Measurements from ENCODE around the gene NELFB.
A peak's percentile ranks its signal among the peaks of the same experiment; 100 is the strongest.

NELFB gene

GRCh38 chr9:137219757-137220316 lies 35.3 kb upstream of the NELFB start:
- TF ChIP-seq ZNF274 (IDR thresholded peaks at IDR 0.05; ENCODE audit: low read depth, low read length), result no peak
- no peak overlapping the region for H3K4me3 ChIP-seq (ENCODE audit: low read length)

DNA sequence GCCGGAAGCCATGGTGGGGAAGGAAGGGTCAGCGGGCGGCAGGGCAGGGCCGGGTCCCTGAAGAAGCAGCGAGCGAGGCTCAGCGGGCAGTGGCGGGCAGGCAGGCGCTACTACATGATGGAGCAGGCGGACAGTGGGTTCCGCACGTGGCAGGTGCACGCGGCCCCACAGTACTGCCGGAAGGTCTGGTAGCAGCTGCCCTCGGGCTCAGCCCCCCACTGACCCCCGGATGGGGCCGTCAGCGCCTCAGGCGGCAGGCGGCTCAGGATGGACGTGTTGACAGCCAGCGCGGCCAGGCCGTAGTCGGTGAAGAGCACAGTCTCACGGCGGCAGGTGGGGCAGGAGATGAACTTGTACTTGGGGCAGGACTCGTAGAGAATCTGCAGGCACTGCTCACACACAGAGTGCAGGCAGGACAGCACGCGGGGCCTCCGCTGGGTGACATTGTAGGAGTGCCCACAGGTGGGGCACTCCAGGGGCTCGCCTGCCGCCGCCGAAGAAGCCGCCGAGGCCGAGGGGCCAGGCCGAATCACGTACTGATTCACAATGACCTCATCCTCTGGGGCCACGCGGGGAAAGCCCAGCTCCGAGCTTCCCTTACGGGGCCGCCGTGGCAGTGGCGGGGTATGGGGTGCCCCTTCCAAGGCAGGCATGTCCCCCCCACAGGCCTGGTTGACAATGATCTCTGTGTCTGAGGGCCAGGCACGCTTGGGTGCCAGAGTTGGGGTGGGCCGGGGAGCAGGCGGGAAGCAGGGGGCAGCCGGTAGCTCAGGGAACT lies 34.6 kb upstream of the NELFB start:
- no peak for TF ChIP-seq ZNF274 (IDR thresholded peaks at IDR 0.05; ENCODE audit: low read depth, low read length)
- no peak overlapping the region for H3K4me3 ChIP-seq (ENCODE audit: low read length)

DNA sequence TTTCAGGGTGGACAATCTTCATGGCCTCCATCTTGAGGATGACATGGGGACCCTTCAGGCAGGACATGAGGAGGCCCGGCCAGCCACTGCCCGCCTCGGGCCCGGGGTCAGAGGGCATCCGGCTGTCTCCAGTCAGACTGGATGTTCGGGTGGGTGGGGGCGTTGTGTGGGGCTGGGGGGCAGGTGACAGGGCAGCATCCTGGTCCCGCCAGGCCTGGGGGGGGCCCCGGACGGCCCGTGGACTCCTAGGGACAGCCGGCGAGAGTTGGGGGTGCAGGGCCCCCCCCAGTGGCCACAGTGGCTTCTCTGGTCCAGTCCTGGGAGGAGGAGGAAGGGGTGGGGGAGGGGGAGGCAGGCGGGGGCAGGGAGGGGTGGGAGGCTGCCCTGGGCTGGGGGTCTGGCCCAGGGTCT lies 34.0 kb upstream of the NELFB start:
- no peak overlapping the region for H3K4me3 ChIP-seq (ENCODE audit: low read length)
- no peak for TF ChIP-seq ZNF274 (IDR thresholded peaks at IDR 0.05; ENCODE audit: low read depth, low read length)

DNA sequence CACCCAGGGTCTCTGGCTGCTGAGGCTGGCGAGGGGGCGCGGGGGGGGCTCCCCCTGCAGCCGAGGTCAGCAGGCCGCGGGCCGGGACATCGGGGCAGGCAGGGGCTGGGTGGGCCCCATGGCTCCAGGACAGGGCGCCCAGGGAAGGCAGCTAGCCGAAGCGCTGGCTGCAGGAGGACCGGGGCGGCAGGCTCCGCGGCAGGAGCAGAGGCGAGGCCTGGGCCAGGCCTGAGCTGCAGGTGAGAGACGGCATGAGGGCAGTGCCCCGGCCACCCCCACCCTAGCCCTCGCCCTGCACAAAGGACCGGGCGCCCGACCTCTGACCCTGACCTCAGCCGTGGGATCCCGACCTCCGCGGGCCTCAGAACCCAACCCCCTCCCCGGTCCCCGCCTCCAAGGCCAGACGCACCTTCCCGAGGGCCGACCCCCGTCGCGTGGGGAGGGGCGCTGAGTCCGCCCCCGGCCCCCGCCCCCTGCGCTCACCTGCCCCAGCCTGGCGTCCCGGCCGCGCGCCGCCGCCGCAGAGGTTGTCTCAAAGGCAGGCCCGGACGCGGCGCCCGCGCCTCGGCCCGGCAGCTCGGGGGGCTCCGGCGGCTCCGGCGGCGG lies 33.5 kb upstream of the NELFB start:
- no peak overlapping the region; the same call in 1 of the 2 replicates for H3K4me3 ChIP-seq (ENCODE audit: low read length)
- TF ChIP-seq ZNF274 (IDR thresholded peaks at IDR 0.05; ENCODE audit: low read depth, low read length), result no peak

GRCh38 chr9:137222190-137223077 lies 32.7 kb upstream of the NELFB start, which contains the start of gene RNF208:
RNF208 (minus strand) TSS chr9:137222240; CDS start chr9:137221212, 1,028 bp downstream.
- TF ChIP-seq ZNF274 (IDR thresholded peaks at IDR 0.05; ENCODE audit: low read depth, low read length), result no peak
- peak within 1 kb of the TSS; percentile 48; the same call in 1 of the 2 replicates for H3K4me3 ChIP-seq (ENCODE audit: low read length)

DNA sequence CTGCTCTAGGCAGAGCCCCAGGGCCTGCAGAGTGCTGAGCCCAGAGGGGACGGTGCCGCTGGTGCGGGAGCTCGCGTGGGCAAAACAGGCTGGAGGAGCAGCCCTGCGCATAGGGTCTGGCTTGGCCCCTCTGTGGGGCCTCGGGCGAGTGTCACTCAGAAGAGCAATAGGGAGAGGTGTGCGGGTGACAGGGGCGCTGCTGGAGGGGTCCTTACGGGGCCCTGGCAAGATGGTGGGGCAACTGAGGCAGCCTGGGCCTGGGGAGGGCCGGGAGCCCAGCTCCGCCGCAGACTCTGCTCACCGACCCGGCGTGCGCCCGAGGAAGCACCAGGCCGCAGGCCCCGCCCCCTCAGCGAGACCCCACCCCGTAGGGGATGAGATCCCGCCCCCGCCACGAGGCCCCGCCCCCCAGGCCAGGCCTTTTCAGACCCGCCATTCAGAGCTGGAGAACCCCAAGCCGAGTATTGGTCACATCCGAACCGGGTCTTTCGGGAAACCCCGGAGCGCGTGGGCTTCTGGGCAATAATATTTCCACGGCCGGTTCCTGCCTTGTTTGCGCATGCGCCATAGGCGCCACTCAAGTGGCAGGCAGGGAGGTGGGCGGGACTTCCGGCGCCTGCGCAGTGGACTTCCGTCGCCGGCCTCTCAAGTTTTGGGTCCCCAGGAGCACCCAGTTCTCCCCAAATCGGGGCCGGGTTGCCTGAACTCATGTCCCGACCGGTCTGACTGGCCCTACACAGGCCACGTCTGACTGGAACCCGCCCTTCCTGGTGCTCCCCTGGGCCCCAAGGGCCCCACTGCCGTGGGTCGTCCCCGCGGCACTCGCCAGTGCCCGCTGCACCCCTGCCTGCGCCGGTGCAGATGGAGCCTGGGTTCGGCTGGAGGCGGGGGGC lies 31.8 kb upstream of the NELFB start:
- H3K4me3 ChIP-seq (ENCODE audit: low read length), result peak overlapping the region; percentile 94
- TF ChIP-seq ZNF274 (IDR thresholded peaks at IDR 0.05; ENCODE audit: low read depth, low read length), result no peak

DNA sequence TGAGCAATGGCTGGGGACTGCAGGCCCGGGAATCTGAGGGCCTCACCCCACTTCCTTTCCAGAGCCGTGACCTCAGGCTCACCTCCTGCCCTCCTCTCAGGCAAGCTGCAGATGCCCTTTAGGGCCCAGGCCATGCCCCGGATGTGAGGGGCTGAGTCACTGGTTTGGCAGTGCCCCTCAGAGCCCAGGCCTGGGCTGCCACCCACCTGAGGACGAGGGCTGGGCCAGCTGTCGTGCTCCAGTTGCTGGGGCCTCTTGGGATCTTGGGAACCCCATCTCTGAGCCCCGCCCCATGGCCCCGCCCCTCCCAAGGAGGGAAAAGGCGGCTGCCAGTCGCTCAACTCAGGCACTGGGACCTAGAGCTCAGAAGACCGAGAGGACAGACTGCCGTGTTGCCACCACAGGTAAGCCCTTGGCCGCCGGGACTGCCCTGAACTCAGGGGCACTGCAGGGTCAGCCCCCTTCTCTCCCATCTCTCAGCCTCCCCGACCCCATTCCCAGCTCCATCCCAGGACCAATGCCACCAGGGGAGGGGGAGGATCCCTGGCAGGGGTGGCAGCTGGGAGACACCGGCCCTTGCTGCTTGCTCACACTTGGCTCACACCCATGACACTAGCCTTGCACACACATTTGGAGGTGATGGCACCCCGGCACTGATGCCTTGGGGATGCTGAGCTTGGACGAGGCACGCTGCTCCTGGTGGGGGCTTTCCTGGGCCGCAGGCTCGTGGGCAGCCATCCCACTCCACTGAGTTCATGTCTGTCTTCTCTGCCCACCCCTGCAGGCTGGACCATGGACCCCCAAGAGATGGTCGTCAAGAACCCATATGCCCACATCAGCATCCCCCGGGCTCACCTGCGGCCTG lies 30.1 kb upstream of the NELFB start, which contains the start of gene CYSRT1:
CYSRT1 (plus strand) TSS at position 345 of the 865 bp plus-strand sequence; CDS start at position 793, 448 bp downstream.
- TF ChIP-seq ZNF274 (IDR thresholded peaks at IDR 0.05; ENCODE audit: low read depth, low read length), result no peak
- H3K4me3 ChIP-seq (ENCODE audit: low read length), result peak within 1 kb of the TSS; percentile 94

- no peak overlapping the region for H3K4me3 ChIP-seq (ENCODE audit: low read length)
- TF ChIP-seq ZNF274 (IDR thresholded peaks at IDR 0.05; ENCODE audit: low read depth, low read length), result no peak
Measured at GRCh38 chr9:137225699-137226331, 29.3 kb upstream of the NELFB start.

DNA sequence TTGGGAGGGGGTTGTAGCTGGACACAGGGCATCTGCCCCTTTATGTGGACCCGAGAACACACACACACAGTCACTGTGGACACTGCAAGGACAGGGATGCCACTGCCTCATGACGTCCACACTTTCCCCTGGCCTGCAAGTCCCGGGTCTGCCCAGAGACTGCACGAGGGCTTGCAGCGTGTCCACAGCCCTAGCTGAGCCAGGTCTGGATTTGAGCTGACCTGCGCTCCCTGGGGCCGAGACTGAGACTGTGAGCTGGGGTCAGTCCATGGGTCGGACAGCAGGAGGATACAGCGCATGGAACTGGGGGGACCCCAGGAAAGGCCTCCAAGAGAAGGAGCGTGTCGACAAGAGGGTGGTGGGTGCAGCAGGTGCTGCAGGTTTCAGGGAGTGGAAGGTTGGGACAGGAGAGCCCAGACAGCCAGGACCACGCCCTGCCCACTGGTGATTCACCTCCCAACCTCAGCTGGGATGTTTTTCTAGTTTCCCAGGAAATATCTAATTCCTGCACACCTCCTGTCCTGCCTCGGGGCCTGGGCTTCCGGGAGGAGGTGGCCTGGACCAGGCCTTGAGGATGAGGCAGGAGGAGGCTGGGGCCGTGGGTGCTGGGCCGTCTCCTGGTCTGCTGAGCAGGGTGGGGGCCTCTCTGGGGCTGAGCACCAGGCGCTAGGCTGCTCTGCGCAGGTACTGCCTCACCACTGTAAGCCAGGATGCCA lies 28.6 kb upstream of the NELFB start:
- no peak for TF ChIP-seq ZNF274 (IDR thresholded peaks at IDR 0.05; ENCODE audit: low read depth, low read length)
- H3K4me3 ChIP-seq (ENCODE audit: low read length), result no peak overlapping the region

GRCh38 chr9:137227054-137227852 lies 27.9 kb upstream of the NELFB start, which contains the start of gene RNF224:
RNF224 (plus strand) TSS chr9:137227502; CDS start chr9:137228336, 834 bp downstream.
- no peak for TF ChIP-seq ZNF274 (IDR thresholded peaks at IDR 0.05; ENCODE audit: low read depth, low read length)
- H3K4me3 ChIP-seq (ENCODE audit: low read length), result no peak within 1 kb of the TSS
